ENCODE results near the gene BRIP1.

- TF ChIP-seq, protein P1, sequence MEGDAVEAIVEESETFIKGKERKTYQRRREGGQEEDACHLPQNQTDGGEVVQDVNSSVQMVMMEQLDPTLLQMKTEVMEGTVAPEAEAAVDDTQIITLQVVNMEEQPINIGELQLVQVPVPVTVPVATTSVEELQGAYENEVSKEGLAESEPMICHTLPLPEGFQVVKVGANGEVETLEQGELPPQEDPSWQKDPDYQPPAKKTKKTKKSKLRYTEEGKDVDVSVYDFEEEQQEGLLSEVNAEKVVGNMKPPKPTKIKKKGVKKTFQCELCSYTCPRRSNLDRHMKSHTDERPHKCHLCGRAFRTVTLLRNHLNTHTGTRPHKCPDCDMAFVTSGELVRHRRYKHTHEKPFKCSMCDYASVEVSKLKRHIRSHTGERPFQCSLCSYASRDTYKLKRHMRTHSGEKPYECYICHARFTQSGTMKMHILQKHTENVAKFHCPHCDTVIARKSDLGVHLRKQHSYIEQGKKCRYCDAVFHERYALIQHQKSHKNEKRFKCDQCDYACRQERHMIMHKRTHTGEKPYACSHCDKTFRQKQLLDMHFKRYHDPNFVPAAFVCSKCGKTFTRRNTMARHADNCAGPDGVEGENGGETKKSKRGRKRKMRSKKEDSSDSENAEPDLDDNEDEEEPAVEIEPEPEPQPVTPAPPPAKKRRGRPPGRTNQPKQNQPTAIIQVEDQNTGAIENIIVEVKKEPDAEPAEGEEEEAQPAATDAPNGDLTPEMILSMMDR (IDR thresholded peaks at IDR 0.05): no peak
- no peak for TF ChIP-seq POLR2A (IDR thresholded peaks at IDR 0.05)
Observed at GRCh38 chr17:61634942-61635538, 228.3 kb downstream of the BRIP1 start.

Measured in uterus (tissue), 2 donors.